Anterior cingulate cortex (tissue), 58 donors: ENCODE data around the gene MRGPRX3.

Experiments
- DNase-seq, 58 donors: peaks; one replicate each; lab custom pipeline; 2025; lab: John Stamatoyannopoulos, UW

The MRGPRX3 gene

DNA sequence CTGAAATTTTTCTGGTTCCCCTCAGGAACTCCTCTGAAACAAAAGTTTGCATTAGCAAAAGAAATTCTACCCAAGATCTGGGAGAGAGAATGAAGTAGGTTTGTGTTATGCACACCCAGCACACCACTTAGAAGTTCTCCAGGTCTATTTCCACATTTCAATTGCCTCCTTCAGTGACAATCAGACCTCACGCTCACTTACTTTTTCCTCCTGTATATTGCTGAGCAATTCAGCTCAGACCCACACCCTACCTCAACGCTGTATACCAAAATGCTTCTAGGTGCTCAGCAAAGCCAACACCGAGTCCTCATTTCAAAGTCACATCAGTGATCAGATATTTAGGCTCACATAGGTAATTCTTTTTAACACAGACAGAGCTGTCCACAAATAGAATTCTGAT lies 19.2 kb downstream of the MRGPRX3 start:
- no peak for DNase-seq

DNA sequence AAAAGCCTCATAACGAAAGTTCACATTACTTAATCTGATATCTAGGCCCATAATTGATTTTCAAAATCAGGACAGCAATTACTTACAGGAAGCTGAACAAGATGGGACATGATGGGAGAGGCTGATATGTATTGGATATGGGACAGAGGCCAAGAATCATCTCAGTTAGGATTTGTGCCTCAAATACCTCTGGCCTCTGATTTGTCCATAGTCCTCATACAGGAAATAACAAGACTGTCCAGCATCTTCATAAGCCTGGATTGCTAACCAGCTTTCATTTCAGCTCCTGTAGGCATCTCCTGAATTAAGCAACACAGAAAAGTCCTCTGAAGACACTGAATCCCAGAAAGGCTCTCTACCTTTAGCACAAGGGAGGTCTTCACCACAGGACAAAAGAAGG lies 36.0 kb downstream of the MRGPRX3 start:
- no peak for DNase-seq

DNA sequence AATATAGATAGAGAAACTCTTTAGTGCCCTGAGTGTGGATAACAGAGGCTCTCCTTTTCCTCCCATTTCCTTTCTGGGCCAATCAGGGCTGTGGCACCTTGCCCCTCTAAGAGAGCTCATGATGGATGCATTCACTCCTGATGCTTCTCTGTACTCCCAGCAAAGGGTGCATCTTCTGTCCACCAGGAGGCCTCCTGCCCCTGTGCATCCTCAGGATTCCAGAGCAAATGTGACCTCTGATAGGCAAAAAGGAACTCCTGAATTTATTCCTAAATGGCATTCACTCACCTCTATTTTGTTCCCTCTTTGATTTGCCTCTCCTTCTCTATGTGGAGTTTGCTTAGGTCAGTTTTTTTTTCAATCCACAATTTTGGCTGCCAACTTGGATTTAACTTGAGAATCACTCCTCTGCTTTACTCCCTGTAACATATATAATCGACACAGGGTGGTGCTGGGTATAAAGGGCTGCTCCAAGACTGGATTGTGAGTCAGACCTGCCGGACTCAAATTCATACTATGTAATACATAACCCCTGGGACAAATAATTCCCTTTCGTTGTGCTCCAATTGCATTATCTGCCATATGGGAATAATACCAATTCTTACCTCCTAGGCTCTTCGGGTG lies 39.1 kb downstream of the MRGPRX3 start:
- DNase-seq, result no peak

DNA sequence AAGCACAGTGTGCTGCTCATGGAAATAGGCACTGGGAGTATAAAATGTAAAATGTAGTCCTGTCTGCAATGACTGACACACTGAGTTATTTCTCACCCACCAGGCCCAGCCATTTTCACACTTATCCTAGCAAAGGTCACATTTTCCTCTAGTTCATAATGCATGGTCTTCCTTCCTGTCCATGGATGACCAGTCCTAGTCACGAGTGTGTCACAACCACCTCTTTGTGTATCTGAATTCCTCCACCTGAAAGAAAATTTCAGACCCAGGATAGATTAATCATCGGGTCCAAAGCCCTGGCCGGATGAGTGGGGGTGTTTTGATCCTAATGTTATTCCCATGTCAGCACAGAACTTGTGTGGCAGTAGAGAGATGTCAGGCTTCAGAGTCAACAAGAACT lies 40.3 kb downstream of the MRGPRX3 start, which contains the start of gene MRGPRX4:
MRGPRX4 (plus strand) TSS at position 172 of the 400 bp plus-strand sequence. CDS start 420 bp downstream, outside the sequence.
- DNase-seq, result no peak

DNA sequence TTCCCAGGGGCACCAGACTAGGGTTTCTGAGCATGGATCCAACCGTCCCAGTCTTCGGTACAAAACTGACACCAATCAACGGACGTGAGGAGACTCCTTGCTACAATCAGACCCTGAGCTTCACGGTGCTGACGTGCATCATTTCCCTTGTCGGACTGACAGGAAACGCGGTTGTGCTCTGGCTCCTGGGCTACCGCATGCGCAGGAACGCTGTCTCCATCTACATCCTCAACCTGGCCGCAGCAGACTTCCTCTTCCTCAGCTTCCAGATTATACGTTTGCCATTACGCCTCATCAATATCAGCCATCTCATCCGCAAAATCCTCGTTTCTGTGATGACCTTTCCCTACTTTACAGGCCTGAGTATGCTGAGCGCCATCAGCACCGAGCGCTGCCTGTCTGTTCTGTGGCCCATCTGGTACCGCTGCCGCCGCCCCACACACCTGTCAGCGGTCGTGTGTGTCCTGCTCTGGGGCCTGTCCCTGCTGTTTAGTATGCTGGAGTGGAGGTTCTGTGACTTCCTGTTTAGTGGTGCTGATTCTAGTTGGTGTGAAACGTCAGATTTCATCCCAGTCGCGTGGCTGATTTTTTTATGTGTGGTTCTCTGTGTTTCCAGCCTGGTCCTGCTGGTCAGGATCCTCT lies 41.0 kb downstream of the MRGPRX3 start:
- DNase-seq, result no peak
